ENCODE measurements around the gene RPAP2. TPM values are rescaled to one million over a fixed set of nuclear protein-coding genes. Genes with fewer than 3 reads are reported as not detected.

Gene RPAP2
- total RNA-seq = 15.9 and 26.9 TPM in 2 replicates

GRCh38 chr1:92298573-92299476 lies at the start of gene RPAP2, which contains the start of gene GLMN:
Gene RPAP2, plus strand, starts transcription at chr1:92299059. Its CDS starts 15 bp downstream, at chr1:92299074.
Gene GLMN, minus strand, starts transcription at chr1:92298987. Its CDS starts 988 bp downstream, at chr1:92297999.

Small RNAs within 50 kb of the gene (small RNA-seq; reads per million reads assigned to genes)
- not detected for gene RN7SL824P

Other genes starting within 250 kb of the RPAP2 start
- 0.26 TPM in 1 of 2 replicates, not detected in the other for gene SETSIP, start 223.6 kb upstream of the RPAP2 start, total RNA-seq
- 6.3 and 8.8 TPM in 2 replicates for gene BTBD8, start 218.7 kb upstream of the RPAP2 start, total RNA-seq
- not detected in 2 replicates for gene C1orf146, start 81.1 kb upstream of the RPAP2 start, total RNA-seq
- 17.0 and 17.4 TPM in 2 replicates for gene GLMN, start 72 bp upstream of the RPAP2 start, total RNA-seq
- gene GFI1, start 187.9 kb downstream of the RPAP2 start, total RNA-seq = under 0.01 TPM in 1 of 2 replicates, not detected in the other

Measured in articular chondrocyte of knee joint (primary cell).